Liver (tissue), 9 donors: ENCODE data around the gene IFT25. TPM values are rescaled to one million over a fixed set of nuclear protein-coding genes. Genes with fewer than 3 reads are reported as not detected.
A peak's percentile ranks its signal among the peaks of the same experiment; 100 is the strongest.

Experiments used
- DNase-seq: peaks from one replicate; pipeline ENCODE4 v3.0.0-alpha.2; 2017; ENCODE audit warnings: low spot score
- H3K27ac ChIP-seq, 2 donors: one replicate each; pipeline ENCODE4 v1.7.0; 2013; ENCODE audit warnings: inconsistent platforms in 2 of 2, low read length in 2 of 2, control low read depth in 1 of 2, low read depth in 1 of 2, mild to moderate bottlenecking in 1 of 2
- H3K27me3 ChIP-seq, 4 donors: one replicate each; pipeline versions ENCODE4 v1.6.1 to v1.7.0; 2013; ENCODE audit warnings: low read length in 3 of 4, inconsistent platforms in 1 of 4, mild to moderate bottlenecking in 1 of 4, moderate library complexity in 1 of 4; ENCODE audit not compliant: control insufficient read depth in 4 of 4, insufficient read depth in 4 of 4
- H3K36me3 ChIP-seq, 4 donors: one replicate each; pipeline versions ENCODE4 v1.6.1 to v1.7.0; 2013; ENCODE audit warnings: low read length in 3 of 4, mild to moderate bottlenecking in 3 of 4, low read depth in 1 of 4, moderate library complexity in 1 of 4; ENCODE audit not compliant: control insufficient read depth in 4 of 4, insufficient read depth in 3 of 4
- H3K4me1 ChIP-seq, 4 donors: one replicate each; pipeline versions ENCODE4 v1.6.1 to v1.7.0; 2013; ENCODE audit warnings: low read length in 3 of 4, mild to moderate bottlenecking in 3 of 4, moderate library complexity in 1 of 4; ENCODE audit not compliant: control insufficient read depth in 4 of 4, insufficient read depth in 4 of 4
- H3K4me3 ChIP-seq, 3 donors: one replicate each; pipeline versions ENCODE4 v1.6.1 to v1.7.0; 2013; ENCODE audit warnings: low read length in 3 of 3, control low read depth in 1 of 3, low read depth in 1 of 3, mild to moderate bottlenecking in 1 of 3
- H3K9ac ChIP-seq, 2 donors: one replicate each; pipeline ENCODE4 v1.7.0; 2013; ENCODE audit warnings: low read length in 2 of 2, mild to moderate bottlenecking in 2 of 2, moderate library complexity in 2 of 2, control low read depth in 1 of 2, low read depth in 1 of 2
- H3K9me3 ChIP-seq, 4 donors: one replicate each; pipeline versions ENCODE4 v1.6.1 to v1.7.0; 2013; ENCODE audit warnings: low read length in 3 of 4; ENCODE audit not compliant: control insufficient read depth in 4 of 4
- EGR1 ChIP-seq, 2 donors: IDR thresholded peaks; 2 replicates each; pipeline ENCODE4 v1.6.1; 2016 to 2018; ENCODE audit warnings: antibody characterized with exemption in 2 of 2, low read depth in 2 of 2
- FOXA1 ChIP-seq: IDR thresholded peaks from 2 replicates; pipeline ENCODE4 v1.6.1; 2016; ENCODE audit warnings: antibody characterized with exemption
- FOXA2 ChIP-seq: IDR thresholded peaks from 2 replicates; pipeline ENCODE4 v1.6.1; 2016; ENCODE audit warnings: antibody characterized with exemption
- GABPA ChIP-seq, 2 donors: IDR thresholded peaks in 1 of 2; conservative IDR thresholded peaks in 1 of 2; 2 replicates each; pipeline ENCODE4 v1.6.1; 2016; ENCODE audit warnings: antibody characterized with exemption in 2 of 2, mild to moderate bottlenecking in 1 of 2, moderate library complexity in 1 of 2
- HNF4A ChIP-seq, 2 donors: conservative IDR thresholded peaks; 2 replicates each; pipeline ENCODE4 v1.6.1; 2016; ENCODE audit warnings: antibody characterized with exemption in 2 of 2, mild to moderate bottlenecking in 2 of 2
- HNF4G ChIP-seq: IDR thresholded peaks from 2 replicates; pipeline ENCODE4 v1.6.1; 2016; ENCODE audit warnings: antibody characterized with exemption
- JUND ChIP-seq, 2 donors: IDR thresholded peaks; 2 replicates each; pipeline ENCODE4 v1.6.1; 2016; ENCODE audit warnings: antibody characterized with exemption in 2 of 2
- NR2F2 ChIP-seq: IDR thresholded peaks from 2 replicates; pipeline ENCODE4 v1.6.1; 2016; ENCODE audit warnings: antibody characterized with exemption
- RAD21 ChIP-seq, 2 donors: IDR thresholded peaks; 2 replicates each; pipeline ENCODE4 v1.6.1; 2016; ENCODE audit warnings: antibody characterized with exemption in 2 of 2, mild to moderate bottlenecking in 2 of 2
- RXRA ChIP-seq, 2 donors: IDR thresholded peaks; 2 replicates each; pipeline ENCODE4 v1.6.1; 2017 to 2018; ENCODE audit warnings: antibody characterized with exemption in 2 of 2, mild to moderate bottlenecking in 1 of 2
- SP1 ChIP-seq: IDR thresholded peaks from 2 replicates; pipeline ENCODE4 v1.6.1; 2018; ENCODE audit warnings: antibody characterized with exemption, mild to moderate bottlenecking
- YY1 ChIP-seq: IDR thresholded peaks from 2 replicates; pipeline ENCODE4 v1.6.1; 2016; ENCODE audit warnings: antibody characterized with exemption, mild to moderate bottlenecking
- WGBS: extraction: QIAGEN DNeasy Blood & Tissue Kit; methylation state at CpG from one replicate; pipeline ENCODE4 v1.1.7; 2013; 5-methylcytosine and 5-hydroxymethylcytosine counted together
- polyA plus RNA-seq, 2 donors: library from polyadenylated mRNA; stranded (reverse) in 1 of 2; unstranded in 1 of 2; fragments of 200-250 nt in 1 of 2; fragments of >200 nt in 1 of 2; fragmentation: Nextera tagmentation in 1 of 2; extraction: Ambion mirVana in 1 of 2; gene quantifications; one replicate each; pipeline versions ENCODE4 v1.2.1 to v1.2.3, GENCODE V29; 2013 to 2015
- total RNA-seq, 2 donors: library from RNA; depleted of rRNA; stranded (reverse); fragments of >200 nt; gene quantifications; one replicate each; pipeline ENCODE4 v1.2.3, GENCODE V29; 2014
- TF ChIP-seq, protein P1 (sequence below): IDR thresholded peaks from 2 replicates; pipeline ENCODE4 v1.6.1; 2016; ENCODE audit warnings: antibody characterized with exemption, mild to moderate bottlenecking
- TF ChIP-seq, protein P2 (sequence below): IDR thresholded peaks from 2 replicates; pipeline ENCODE4 v1.6.1; 2016; ENCODE audit warnings: antibody characterized with exemption
- donor health status: healthy.
- donor health status: healthy.
- donor health status: healthy.
- donor health status: healthy.
- donor health status: healthy.

IFT25 gene
- total and polyA plus RNA-seq, 4 donors = 8.6 to 37.4 (median 15.6) TPM

DNA sequence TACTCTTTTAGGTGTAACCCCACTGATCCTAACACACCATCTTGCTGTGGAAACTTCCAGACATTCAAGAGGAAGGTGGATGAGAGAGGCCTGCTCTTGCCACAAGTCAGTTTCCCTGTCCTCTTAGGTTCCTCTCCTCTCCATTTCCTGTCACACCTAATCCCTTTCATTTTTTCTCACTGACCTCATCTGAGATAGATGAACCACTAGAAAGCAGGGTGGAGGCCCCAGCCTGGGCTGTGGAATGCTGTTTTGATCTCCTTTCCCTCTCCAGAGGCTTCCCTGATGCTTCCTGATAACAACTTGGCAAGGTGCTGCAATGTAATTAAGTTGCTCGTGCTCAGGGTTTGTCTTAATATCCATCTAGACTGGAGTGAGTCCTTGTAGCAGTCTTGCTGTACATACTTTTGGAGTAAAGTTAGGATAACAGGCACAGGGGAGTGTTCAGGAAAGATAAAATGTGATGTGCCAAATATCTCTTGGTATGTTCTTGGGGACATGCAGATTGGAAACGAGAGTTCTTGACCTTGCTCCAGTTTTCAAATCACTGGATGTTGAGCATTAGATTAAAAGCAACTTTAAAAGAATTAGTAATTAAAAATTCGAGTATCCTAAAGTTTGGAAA lies 11.8 kb upstream of the IFT25 start:
- Histone ChIP-seq H3K27ac (no peak overlapping the region), H3K36me3 (peaks cover 8 to 14% (median 11%) of the 10 kb centered on the region in 4 donors), H3K4me1 (peaks cover 1 to 16% (median 8%) of the 10 kb centered on the region in 4 donors), H3K9ac (no peak overlapping the region), H3K9me3 (no peaks in the 10 kb centered on the region), H3K27me3 (no peaks in the 10 kb centered on the region), H3K4me3 (no peak overlapping the region)
- no peak for TF ChIP-seq EGR1 (IDR thresholded peaks at IDR 0.05; ENCODE audit: low read depth in 2 of 2)
- TF ChIP-seq GABPA (IDR thresholded peaks at IDR 0.05 in 1 of 2, conservative IDR thresholded peaks at IDR 0.05 in 1 of 2) = no peak
- no peak for TF ChIP-seq NR2F2
- TF ChIP-seq, protein P1, sequence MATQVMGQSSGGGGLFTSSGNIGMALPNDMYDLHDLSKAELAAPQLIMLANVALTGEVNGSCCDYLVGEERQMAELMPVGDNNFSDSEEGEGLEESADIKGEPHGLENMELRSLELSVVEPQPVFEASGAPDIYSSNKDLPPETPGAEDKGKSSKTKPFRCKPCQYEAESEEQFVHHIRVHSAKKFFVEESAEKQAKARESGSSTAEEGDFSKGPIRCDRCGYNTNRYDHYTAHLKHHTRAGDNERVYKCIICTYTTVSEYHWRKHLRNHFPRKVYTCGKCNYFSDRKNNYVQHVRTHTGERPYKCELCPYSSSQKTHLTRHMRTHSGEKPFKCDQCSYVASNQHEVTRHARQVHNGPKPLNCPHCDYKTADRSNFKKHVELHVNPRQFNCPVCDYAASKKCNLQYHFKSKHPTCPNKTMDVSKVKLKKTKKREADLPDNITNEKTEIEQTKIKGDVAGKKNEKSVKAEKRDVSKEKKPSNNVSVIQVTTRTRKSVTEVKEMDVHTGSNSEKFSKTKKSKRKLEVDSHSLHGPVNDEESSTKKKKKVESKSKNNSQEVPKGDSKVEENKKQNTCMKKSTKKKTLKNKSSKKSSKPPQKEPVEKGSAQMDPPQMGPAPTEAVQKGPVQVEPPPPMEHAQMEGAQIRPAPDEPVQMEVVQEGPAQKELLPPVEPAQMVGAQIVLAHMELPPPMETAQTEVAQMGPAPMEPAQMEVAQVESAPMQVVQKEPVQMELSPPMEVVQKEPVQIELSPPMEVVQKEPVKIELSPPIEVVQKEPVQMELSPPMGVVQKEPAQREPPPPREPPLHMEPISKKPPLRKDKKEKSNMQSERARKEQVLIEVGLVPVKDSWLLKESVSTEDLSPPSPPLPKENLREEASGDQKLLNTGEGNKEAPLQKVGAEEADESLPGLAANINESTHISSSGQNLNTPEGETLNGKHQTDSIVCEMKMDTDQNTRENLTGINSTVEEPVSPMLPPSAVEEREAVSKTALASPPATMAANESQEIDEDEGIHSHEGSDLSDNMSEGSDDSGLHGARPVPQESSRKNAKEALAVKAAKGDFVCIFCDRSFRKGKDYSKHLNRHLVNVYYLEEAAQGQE = no peak
- no peak for TF ChIP-seq SP1
- no peak for TF ChIP-seq FOXA1
- TF ChIP-seq, protein P2, sequence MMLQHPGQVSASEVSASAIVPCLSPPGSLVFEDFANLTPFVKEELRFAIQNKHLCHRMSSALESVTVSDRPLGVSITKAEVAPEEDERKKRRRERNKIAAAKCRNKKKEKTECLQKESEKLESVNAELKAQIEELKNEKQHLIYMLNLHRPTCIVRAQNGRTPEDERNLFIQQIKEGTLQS = no peak
- TF ChIP-seq RAD21 (IDR thresholded peaks at IDR 0.05) = no peak
- TF ChIP-seq HNF4G = no peak
- no peak for TF ChIP-seq YY1
- TF ChIP-seq JUND (IDR thresholded peaks at IDR 0.05) = no peak
- DNase-seq = no peak
- WGBS = 77% methylated on average over 3 of the region's 3 CpGs

DNA sequence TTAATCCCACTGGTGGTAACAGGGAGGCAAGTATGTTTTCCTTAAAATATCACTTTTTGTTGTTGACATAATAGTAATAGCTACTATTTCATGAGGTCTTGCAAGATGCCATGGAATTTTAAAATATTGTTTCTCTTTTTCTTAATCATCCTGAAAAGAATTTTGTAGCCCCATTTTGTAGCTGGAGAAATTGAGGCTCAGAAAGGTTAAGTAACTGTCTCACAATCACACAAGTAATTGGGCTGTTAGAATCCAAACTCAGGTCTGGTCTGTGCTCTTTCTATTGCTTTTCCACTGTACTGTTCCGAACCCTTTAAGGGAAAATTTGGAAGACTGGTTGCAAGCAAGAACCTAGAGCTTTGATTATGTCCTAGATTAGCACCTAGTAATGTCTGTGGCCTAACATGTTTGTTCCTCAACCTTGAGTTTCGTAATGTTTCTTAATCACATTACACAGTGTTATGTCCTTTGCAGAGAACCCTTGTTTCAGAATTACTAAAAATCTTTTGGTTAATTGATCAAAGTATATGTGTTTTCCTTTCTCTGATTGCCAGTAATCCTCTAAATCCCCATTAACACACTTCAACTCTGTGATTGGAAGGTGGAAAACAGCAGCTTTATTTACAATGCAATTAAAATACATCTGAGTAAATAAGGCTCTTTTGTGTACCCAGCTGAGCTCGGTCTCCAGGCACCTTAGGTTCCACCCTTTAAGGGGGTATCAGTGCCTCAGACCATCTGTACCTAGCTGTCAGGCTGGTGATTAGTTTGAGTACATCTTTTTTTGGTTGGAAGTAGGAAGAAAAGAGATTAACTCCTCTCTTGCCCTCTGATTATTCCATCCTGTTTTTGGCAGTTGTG lies 11.0 kb upstream of the IFT25 start:
- Histone ChIP-seq H3K36me3 (peaks cover 8 to 17% (median 10%) of the 10 kb centered on the region in 4 donors), H3K27ac (no peak overlapping the region), H3K9ac (no peak overlapping the region), H3K27me3 (no peaks in the 10 kb centered on the region), H3K4me1 (peaks cover 1 to 16% (median 8%) of the 10 kb centered on the region in 4 donors), H3K9me3 (no peaks in the 10 kb centered on the region), H3K4me3 (no peak overlapping the region)
- no peak for DNase-seq
- peak in 1 of 2 donors; percentile 10 for TF ChIP-seq HNF4A (conservative IDR thresholded peaks at IDR 0.05)
- peak; percentile 5 for TF ChIP-seq FOXA2
- TF ChIP-seq HNF4G = no peak
- peak in 1 of 2 donors; percentile 15 for TF ChIP-seq RXRA (IDR thresholded peaks at IDR 0.05)
- WGBS = 57% methylated on average over 3 of the region's 3 CpGs
